ENCODE results near the gene WBP1L. TPM values are rescaled to one million over a fixed set of nuclear protein-coding genes. Genes with fewer than 3 reads are reported as not detected.

The WBP1L gene
- total RNA-seq, 4 donors from 2014 or later: 103 to 204 (median 145) TPM

- no peaks in the 10 kb centered on the region for H3K9me3 ChIP-seq
- no peak overlapping the region for H3K27ac ChIP-seq
- ATAC-seq (no peak), DNase-seq (no peak)
- no peak overlapping the region for H3K4me3 ChIP-seq
- no peaks in the 10 kb centered on the region for H3K27me3 ChIP-seq
- TF ChIP-seq CTCF (IDR thresholded peaks at IDR 0.05 in 4 of 5, conservative IDR thresholded peaks at IDR 0.05 in 1 of 5) (no peak), POLR2A (IDR thresholded peaks at IDR 0.05) (no peak)
- in situ Hi-C loops (cut with MboI; ENCODE audit: low sequenced_read_pairs in 4 of 4) (no loop called here), intact Hi-C loops (cut with DNase I; ENCODE audit: low total_unique reads) (no loop called here)
- peaks cover 0 to 8% of the 10 kb centered on the region in 2 donors for H3K4me1 ChIP-seq
- no peaks in the 10 kb centered on the region for H3K36me3 ChIP-seq
Observed at GRCh38 chr10:102822222-102822621, 78.5 kb downstream of the WBP1L start.

- Histone ChIP-seq H3K9me3 (no peaks in the 10 kb centered on the region), H3K4me3 (no peak overlapping the region), H3K36me3 (peaks cover 0 to under 1% of the 10 kb centered on the region in 2 donors), H3K27me3 (no peaks in the 10 kb centered on the region), H3K27ac (no peak overlapping the region), H3K4me1 (no peaks in the 10 kb centered on the region)
- DNase-seq: no peak
- in situ Hi-C loops (cut with MboI; ENCODE audit: low sequenced_read_pairs in 4 of 4) (no loop called here), intact Hi-C loops (cut with DNase I; ENCODE audit: low total_unique reads) (no loop called here)
- TF ChIP-seq CTCF (IDR thresholded peaks at IDR 0.05 in 4 of 5, conservative IDR thresholded peaks at IDR 0.05 in 1 of 5) (no peak), POLR2A (IDR thresholded peaks at IDR 0.05) (no peak)
- no peak for ATAC-seq
Observed at GRCh38 chr10:102824664-102825063, 80.9 kb downstream of the WBP1L start.

GRCh38 chr10:102826148-102826796, 82.5 kb downstream of the WBP1L start:
- Histone ChIP-seq H3K9me3 (no peaks in the 10 kb centered on the region), H3K4me3 (no peak overlapping the region), H3K36me3 (peaks cover 0 to 9% of the 10 kb centered on the region in 2 donors), H3K4me1 (no peaks in the 10 kb centered on the region), H3K27ac (no peak overlapping the region), H3K27me3 (no peaks in the 10 kb centered on the region)
- no peak for DNase-seq
- ATAC-seq: no peak
- intact Hi-C loops (cut with DNase I; ENCODE audit: low total_unique reads): no loop called here
- TF ChIP-seq POLR2A (IDR thresholded peaks at IDR 0.05) (no peak), CTCF (IDR thresholded peaks at IDR 0.05 in 4 of 5, conservative IDR thresholded peaks at IDR 0.05 in 1 of 5) (no peak)
- in situ Hi-C loops (cut with MboI; ENCODE audit: low sequenced_read_pairs in 4 of 4): no loop called here

GRCh38 chr10:102827597-102827975, 83.8 kb downstream of the WBP1L start:
- H3K4me1 ChIP-seq: no peaks in the 10 kb centered on the region
- no peak for TF ChIP-seq CTCF (IDR thresholded peaks at IDR 0.05 in 4 of 5, conservative IDR thresholded peaks at IDR 0.05 in 1 of 5)
- no peak for TF ChIP-seq POLR2A (IDR thresholded peaks at IDR 0.05)
- peaks cover 0 to 9% of the 10 kb centered on the region in 2 donors for H3K36me3 ChIP-seq
- no peaks in the 10 kb centered on the region for H3K9me3 ChIP-seq
- in situ Hi-C loops (cut with MboI; ENCODE audit: low sequenced_read_pairs in 4 of 4) (no loop called here), intact Hi-C loops (cut with DNase I; ENCODE audit: low total_unique reads) (no loop called here)
- H3K27me3 ChIP-seq: no peaks in the 10 kb centered on the region
- H3K27ac ChIP-seq: no peak overlapping the region
- ATAC-seq (no peak), DNase-seq (no peak)
- H3K4me3 ChIP-seq: no peak overlapping the region
